ENCODE data around the gene ERBIN. TPM values are rescaled to one million over a fixed set of nuclear protein-coding genes. Genes with fewer than 3 reads are reported as not detected.
"Not testable (repeated sequence)": the region's sequence is repeated elsewhere in the genome, so short reads cannot be mapped to it uniquely, and the experiment has no call there.

The ERBIN gene
- total and polyA plus RNA-seq, 2 experiments from 2014 or later = 15.6 to 26.4 TPM

DNA sequence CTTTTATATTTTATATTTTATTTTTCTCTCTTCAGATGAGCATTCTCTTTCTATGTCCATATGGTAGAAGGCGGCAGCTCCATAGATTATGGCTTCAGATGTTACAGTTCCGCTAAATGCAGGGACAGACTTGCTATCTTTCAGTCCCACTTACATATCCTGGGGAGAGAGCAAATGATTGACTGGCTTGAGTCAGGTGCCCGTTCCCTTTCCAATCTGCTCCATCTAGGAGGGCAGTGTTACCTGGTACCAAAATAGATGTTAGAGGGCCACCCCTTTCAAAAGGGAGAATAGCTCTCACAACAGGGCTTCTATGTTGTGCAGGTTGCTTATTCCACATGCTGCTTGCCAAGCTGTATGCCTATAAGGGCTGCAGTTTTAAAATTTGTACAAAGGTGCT, 45.3 kb downstream of the ERBIN start (continued):
- TF ChIP-seq, protein P1, sequence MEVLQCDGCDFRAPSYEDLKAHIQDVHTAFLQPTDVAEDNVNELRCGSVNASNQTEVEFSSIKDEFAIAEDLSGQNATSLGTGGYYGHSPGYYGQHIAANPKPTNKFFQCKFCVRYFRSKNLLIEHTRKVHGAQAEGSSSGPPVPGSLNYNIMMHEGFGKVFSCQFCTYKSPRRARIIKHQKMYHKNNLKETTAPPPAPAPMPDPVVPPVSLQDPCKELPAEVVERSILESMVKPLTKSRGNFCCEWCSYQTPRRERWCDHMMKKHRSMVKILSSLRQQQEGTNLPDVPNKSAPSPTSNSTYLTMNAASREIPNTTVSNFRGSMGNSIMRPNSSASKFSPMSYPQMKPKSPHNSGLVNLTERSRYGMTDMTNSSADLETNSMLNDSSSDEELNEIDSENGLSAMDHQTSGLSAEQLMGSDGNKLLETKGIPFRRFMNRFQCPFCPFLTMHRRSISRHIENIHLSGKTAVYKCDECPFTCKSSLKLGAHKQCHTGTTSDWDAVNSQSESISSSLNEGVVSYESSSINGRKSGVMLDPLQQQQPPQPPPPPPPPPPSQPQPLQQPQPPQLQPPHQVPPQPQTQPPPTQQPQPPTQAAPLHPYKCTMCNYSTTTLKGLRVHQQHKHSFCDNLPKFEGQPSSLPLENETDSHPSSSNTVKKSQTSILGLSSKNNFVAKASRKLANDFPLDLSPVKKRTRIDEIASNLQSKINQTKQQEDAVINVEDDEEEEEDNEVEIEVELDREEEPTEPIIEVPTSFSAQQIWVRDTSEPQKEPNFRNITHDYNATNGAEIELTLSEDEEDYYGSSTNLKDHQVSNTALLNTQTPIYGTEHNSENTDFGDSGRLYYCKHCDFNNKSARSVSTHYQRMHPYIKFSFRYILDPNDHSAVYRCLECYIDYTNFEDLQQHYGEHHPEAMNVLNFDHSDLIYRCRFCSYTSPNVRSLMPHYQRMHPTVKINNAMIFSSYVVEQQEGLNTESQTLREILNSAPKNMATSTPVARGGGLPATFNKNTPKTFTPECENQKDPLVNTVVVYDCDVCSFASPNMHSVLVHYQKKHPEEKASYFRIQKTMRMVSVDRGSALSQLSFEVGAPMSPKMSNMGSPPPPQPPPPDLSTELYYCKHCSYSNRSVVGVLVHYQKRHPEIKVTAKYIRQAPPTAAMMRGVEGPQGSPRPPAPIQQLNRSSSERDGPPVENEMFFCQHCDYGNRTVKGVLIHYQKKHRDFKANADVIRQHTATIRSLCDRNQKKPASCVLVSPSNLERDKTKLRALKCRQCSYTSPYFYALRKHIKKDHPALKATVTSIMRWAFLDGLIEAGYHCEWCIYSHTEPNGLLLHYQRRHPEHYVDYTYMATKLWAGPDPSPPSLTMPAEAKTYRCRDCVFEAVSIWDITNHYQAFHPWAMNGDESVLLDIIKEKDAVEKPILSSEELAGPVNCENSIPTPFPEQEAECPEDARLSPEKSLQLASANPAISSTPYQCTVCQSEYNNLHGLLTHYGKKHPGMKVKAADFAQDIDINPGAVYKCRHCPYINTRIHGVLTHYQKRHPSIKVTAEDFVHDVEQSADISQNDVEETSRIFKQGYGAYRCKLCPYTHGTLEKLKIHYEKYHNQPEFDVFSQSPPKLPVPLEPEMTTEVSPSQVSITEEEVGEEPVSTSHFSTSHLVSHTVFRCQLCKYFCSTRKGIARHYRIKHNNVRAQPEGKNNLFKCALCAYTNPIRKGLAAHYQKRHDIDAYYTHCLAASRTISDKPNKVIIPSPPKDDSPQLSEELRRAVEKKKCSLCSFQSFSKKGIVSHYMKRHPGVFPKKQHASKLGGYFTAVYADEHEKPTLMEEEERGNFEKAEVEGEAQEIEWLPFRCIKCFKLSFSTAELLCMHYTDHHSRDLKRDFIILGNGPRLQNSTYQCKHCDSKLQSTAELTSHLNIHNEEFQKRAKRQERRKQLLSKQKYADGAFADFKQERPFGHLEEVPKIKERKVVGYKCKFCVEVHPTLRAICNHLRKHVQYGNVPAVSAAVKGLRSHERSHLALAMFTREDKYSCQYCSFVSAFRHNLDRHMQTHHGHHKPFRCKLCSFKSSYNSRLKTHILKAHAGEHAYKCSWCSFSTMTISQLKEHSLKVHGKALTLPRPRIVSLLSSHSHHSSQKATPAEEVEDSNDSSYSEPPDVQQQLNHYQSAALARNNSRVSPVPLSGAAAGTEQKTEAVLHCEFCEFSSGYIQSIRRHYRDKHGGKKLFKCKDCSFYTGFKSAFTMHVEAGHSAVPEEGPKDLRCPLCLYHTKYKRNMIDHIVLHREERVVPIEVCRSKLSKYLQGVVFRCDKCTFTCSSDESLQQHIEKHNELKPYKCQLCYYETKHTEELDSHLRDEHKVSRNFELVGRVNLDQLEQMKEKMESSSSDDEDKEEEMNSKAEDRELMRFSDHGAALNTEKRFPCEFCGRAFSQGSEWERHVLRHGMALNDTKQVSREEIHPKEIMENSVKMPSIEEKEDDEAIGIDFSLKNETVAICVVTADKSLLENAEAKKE (CRISPR knock-in tag; IDR thresholded peaks at IDR 0.05) = no peak
- no peak for TF ChIP-seq EZH2phosphoT487 (IDR thresholded peaks at IDR 0.05; ENCODE audit: unreplicated experiment)
- TF ChIP-seq, protein P2, sequence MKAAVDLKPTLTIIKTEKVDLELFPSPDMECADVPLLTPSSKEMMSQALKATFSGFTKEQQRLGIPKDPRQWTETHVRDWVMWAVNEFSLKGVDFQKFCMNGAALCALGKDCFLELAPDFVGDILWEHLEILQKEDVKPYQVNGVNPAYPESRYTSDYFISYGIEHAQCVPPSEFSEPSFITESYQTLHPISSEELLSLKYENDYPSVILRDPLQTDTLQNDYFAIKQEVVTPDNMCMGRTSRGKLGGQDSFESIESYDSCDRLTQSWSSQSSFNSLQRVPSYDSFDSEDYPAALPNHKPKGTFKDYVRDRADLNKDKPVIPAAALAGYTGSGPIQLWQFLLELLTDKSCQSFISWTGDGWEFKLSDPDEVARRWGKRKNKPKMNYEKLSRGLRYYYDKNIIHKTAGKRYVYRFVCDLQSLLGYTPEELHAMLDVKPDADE (IDR thresholded peaks at IDR 0.05) = no peak
- no peak for TF ChIP-seq NANOG (IDR thresholded peaks at IDR 0.05; ENCODE audit: borderline replicate concordance)

DNA sequence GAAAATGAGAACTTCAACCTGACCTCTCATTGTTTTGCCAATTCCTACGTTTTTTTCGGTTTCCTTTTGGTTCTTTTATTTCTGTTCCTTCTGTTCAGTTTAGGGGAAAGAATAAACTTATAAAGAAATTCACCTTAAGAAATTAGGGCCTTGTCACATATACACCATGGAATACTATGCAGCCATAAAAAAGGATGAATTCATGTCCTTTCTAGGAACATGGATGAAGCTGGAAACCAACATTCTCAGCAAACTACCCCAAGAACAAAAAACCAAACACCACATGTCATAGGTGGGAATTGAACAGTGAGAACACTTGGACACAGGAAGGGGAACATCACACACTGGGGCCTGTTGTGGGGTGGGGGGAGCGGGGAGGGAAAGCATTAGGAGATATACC, 46.5 kb downstream of the ERBIN start:
- not testable (repeated sequence) for H3K27me3 Mint-ChIP-seq (ENCODE audit: insufficient read depth, low read depth, poor library complexity); DNase-seq (ENCODE audit: low spot score); H3K9me2 ChIP-seq (ENCODE audit: insufficient read depth); H3K4me3 ChIP-seq; H3K4me2 ChIP-seq; H3K27ac ChIP-seq (ENCODE audit: low read depth); H3K36me3 ChIP-seq (ENCODE audit: insufficient read depth); H3K27ac Mint-ChIP-seq; H3K27me3 ChIP-seq (ENCODE audit: insufficient read depth); H3K4me3 Mint-ChIP-seq; H3F3A ChIP-seq (replicated peaks; ENCODE audit: low read depth); H2AFZ ChIP-seq; ATAC-seq
- H3K9me3 Mint-ChIP-seq = peaks cover 22% of the 10 kb centered on the region
- Histone ChIP-seq H3K79me2 (replicated peaks; ENCODE audit: insufficient read depth) (peaks cover 89% of the 10 kb centered on the region), H4K20me1 (replicated peaks; ENCODE audit: insufficient read depth) (peaks cover 12% of the 10 kb centered on the region; the same call in 1 of the 2 replicates), H3K4me1 (ENCODE audit: insufficient read depth) (peaks cover 21% of the 10 kb centered on the region)
- peaks cover 35% of the 10 kb centered on the region for H3K36me3 Mint-ChIP-seq (ENCODE audit: low read depth)
- H3K4me1 Mint-ChIP-seq = peaks cover 24% of the 10 kb centered on the region
